GM12891 (cell line): Measurements from ENCODE around the gene MYO6.

Source experiments
- DNase-seq: peaks from one replicate; pipeline ENCODE4 v3.0.0; 2011; ENCODE audit warnings: low spot score; ENCODE audit not compliant: insufficient read length
- FAIRE-seq: peaks from 2 replicates; lab custom pipeline; 2011; peaks lifted over from hg19 to GRCh38; lab: Jason Lieb, UNC
- PAX5 ChIP-seq: IDR thresholded peaks from 2 replicates; pipeline ENCODE4 v1.6.1; 2011; ENCODE audit warnings: low read length, moderate library complexity, mild to moderate bottlenecking; ENCODE audit not compliant: insufficient read depth, severe bottlenecking
- POLR2A ChIP-seq: IDR thresholded peaks from 2 replicates; pipeline ENCODE4 v1.6.1; 2011; ENCODE audit warnings: low read depth, low read length, control low read depth
- POLR2AphosphoS5 ChIP-seq: IDR thresholded peaks from 2 replicates; pipeline ENCODE4 v1.6.1; 2011; ENCODE audit warnings: low read depth, low read length, control low read depth
- POU2F2 ChIP-seq: IDR thresholded peaks from 2 replicates; pipeline ENCODE4 v1.6.1; 2011; ENCODE audit warnings: low read depth, mild to moderate bottlenecking, control low read depth, low read length, moderate library complexity
- SPI1 ChIP-seq: IDR thresholded peaks from 2 replicates; pipeline ENCODE4 v1.6.1; 2011; ENCODE audit warnings: low read depth, low read length, control low read depth
- TAF1 ChIP-seq: IDR thresholded peaks from 2 replicates; pipeline ENCODE4 v1.6.1; 2011; ENCODE audit warnings: low read depth, low read length, control low read depth

MYO6 gene

DNA sequence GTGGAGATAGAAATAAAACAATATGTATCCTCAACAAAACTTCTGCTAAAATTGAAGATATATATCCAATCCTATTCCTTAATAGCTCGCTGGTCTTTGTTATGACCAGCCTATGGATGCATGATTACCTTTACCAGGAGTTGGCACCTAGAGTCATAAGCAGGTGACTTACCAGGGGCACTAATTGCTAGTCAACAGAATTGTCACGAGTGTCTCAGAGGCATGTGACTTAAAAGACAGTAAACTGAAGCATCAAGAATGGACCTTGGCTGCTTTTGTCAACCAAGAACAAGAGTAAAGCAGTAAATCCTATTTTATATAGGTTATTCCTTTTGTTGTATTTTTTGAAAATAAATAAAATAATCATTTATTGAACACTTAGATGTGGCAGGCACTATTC, 115.4 kb downstream of the MYO6 start:
- TF ChIP-seq TAF1 (no peak), POLR2A (no peak), SPI1 (no peak), POLR2AphosphoS5 (no peak)
- DNase-seq (no peak), FAIRE-seq (no peak)

DNA sequence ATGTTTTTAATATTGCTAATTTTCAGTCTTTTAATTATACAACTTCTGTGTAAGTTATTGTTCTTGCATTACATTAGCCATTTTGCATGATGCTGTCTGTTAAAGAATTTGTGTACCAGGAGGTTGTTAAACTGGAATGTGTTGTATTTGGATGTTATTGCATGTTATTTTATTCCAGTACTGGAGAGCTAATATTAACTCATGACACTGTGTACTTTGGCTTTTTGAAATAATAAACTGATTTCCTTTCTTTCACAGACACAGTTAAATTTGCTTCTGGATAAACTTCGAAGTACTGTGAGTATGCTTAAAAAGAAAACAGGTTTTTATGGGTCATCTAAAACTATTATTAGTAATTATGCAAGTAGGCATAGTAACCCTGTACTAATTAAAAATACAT, 121.3 kb downstream of the MYO6 start:
- FAIRE-seq (no peak), DNase-seq (no peak)
- no peak for TF ChIP-seq POLR2A
- no peak for TF ChIP-seq POLR2AphosphoS5
- no peak for TF ChIP-seq TAF1
- TF ChIP-seq SPI1: no peak
- TF ChIP-seq POU2F2: no peak
- no peak for TF ChIP-seq PAX5

DNA sequence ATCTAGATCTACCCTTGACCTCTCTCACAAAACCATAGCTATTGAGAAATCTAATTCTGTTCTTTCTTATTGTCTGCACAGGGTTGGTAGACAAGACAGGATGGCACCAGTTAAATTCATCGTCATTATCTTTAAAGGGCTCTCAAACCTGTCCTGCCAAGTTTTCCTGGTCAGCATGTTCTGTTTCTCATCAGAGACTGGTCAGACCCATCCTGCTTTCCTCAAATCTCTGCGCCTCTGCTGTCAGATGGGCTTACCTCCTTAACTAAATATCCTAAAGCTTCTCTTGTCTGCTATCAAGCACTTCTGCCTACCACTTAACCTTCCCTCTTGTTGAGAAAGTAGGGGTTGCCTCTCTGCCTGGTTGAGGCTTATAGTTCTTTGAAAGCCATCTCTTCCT, 125.2 kb downstream of the MYO6 start:
- no peak for DNase-seq
- no peak for FAIRE-seq
- TF ChIP-seq PAX5: no peak
- TF ChIP-seq POLR2A: no peak
- TF ChIP-seq SPI1: no peak
- no peak for TF ChIP-seq POLR2AphosphoS5
- TF ChIP-seq POU2F2: no peak
- no peak for TF ChIP-seq TAF1

DNA sequence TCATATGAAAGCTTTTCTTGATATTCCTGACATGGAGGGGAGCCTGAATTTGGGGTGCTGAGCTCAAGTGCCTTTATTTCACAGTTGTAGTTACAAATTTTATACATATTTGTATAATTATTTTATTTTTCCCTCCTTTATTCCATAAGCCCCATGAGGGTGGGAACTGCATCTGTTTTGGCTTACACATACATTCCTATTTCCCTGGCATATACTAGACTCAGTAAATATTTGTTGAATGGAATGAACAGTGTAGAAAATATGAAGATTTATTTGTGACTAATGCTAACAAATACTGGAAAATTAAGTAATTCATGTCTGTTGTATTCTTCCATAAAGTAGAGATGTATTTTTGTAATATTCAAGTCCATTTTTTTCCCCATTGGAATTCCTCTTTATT, 127.1 kb downstream of the MYO6 start:
- FAIRE-seq (no peak), DNase-seq (no peak)
- no peak for TF ChIP-seq POLR2AphosphoS5
- no peak for TF ChIP-seq POLR2A
- TF ChIP-seq SPI1: no peak
- no peak for TF ChIP-seq TAF1
- TF ChIP-seq PAX5: no peak
- TF ChIP-seq POU2F2: no peak

DNA sequence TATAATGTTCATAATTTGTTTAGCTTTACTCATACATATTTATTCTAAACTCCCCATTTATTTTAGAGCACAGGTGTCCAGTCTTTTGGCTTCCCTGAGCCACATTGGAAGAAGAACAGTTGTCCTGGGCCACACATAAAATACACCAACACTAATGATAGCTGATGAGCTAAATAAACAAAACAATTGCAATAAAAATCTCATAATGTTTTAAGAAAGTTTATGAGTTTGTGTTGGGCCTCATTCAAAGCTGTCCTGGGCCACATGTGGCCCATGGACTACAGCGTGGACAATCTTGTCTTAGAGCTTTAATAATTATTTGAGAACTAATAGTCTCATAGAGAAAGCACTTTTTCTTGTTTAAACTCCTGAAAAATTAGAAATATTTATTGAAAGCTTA, 131.3 kb downstream of the MYO6 start:
- TF ChIP-seq POLR2AphosphoS5 (no peak), TAF1 (no peak), POLR2A (no peak), SPI1 (no peak), POU2F2 (no peak), PAX5 (no peak)
- no peak for FAIRE-seq
- DNase-seq: no peak

DNA sequence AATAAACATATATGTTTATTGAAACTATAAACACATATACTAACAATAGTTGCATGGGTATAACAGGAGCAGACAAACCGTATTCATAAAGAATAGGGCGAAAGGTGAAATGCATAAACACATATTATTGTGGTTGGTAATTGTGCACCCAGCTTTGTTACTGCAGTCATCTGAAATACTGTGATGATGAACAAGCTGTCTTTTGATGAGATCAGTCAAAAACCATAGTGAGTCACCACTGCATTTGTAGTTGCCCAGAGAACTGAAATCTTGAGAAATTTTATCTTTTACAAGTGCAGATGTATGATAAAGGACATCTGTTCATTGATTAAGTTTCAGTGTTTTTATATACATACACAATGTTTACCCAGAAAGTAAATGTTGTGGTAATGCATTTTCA, 133.7 kb downstream of the MYO6 start:
- FAIRE-seq: no peak
- no peak for TF ChIP-seq POLR2A
- TF ChIP-seq POU2F2: no peak
- no peak for TF ChIP-seq POLR2AphosphoS5
- TF ChIP-seq PAX5: no peak
- no peak for TF ChIP-seq TAF1
- TF ChIP-seq SPI1: no peak
- DNase-seq: no peak

DNA sequence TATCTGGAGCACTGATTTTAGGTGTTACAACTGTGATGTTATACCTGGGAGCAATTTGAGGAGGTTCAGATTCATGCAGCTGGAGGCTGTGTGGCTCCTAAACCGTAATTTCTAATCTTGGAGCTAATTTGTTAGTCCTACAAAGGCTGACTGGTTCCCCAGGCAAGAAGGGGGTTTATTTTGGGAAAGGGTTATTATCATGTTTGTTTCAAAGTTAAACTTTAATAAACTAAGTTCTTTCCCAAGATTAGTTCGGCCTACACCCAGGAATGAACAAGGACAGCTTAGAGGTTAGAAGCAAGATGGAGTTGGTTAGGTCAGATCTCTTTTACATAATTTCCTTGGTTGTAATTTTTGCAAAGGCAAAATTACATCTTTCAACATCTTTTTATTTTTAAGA, 135.8 kb downstream of the MYO6 start:
- FAIRE-seq (no peak), DNase-seq (no peak)
- TF ChIP-seq POU2F2 (no peak), POLR2AphosphoS5 (no peak), SPI1 (no peak), TAF1 (no peak), PAX5 (no peak), POLR2A (no peak)

DNA sequence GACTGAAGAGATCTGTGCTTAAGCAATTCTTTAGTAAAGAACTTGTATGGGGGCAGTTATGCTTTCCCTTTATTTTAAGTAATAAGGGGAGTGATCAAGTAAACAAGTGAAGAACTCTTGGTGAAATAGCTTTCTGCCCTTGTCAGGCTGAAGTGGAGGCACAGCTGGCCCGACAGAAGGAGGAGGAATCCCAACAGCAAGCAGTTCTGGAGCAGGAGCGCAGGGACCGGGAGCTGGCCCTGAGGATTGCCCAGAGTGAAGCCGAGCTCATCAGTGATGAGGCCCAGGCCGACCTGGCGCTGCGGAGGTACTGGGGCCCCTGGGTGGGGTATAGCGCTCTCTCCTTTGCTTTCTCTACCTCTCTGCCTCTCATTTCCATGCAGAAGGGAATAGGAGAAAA, 143.3 kb downstream of the MYO6 start:
- FAIRE-seq (no peak), DNase-seq (no peak)
- no peak for TF ChIP-seq PAX5

DNA sequence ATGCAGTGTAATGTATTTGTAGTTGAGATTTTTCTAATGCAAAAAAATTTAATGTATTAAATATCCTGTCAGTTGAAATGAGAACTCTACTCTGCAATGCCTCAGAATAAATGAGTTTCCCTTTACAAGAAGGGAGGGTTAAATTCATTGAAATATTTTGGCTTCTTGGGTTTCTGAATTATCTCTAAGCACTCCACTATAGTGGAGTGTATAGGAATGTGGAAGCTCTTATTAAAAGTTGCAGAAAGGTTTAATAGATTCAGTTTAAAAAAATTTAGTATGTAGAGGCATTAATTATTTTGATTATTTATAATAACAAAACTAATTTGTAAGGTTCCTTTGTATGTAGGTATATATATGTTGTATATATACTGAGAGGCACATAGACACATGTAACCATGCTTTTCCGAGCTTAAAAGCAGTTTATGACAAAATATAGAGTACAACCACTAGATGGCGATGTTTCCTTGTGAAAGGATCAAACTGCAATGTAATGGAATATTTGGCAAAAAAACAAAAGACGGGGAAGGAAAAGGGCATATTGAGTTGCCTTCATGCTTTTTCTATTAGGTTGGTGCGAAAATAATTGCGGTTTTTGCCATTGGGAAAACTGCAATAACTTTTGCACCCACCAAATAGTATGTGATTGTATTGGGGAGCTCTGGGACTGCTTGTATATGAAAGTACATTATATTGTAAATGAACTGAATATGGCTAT, 144.2 kb downstream of the MYO6 start:
- DNase-seq (peak; percentile 6), FAIRE-seq (peak; percentile 9)
- TF ChIP-seq POU2F2: no peak
- no peak for TF ChIP-seq TAF1
- TF ChIP-seq PAX5: no peak
- TF ChIP-seq POLR2A: no peak
- TF ChIP-seq SPI1: no peak

DNA sequence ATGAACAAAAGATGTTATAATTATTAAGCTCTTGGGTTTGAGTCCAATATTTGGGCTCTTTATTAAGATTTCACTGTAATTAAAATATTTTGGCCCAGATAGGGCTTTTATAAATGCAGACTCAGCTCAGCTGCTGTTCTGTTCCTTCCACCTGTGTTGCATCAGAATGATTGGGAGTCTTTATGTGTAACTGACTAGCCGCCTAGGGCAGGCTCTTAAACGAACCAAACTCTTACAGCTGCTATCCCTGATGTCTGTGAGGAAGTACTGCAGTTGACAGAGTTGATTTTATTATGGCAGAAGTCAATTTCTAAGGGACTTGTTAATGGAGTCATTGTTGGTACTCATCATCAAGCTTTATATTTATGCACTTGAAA, 144.7 kb downstream of the MYO6 start:
- no peak for DNase-seq
- FAIRE-seq: no peak
- TF ChIP-seq SPI1 (no peak), POLR2AphosphoS5 (no peak), POU2F2 (no peak), TAF1 (no peak), PAX5 (no peak), POLR2A (no peak)
